SKM-1 (cell line): Measurements from ENCODE around the gene ZNF333.
"Not testable (repeated sequence)": the region's sequence is repeated elsewhere in the genome, so short reads cannot be mapped to it uniquely, and the experiment has no call there.

Source experiments
- DNase-seq: peaks from one replicate; lab custom pipeline; 2025; ENCODE audit not compliant: unreplicated experiment; lab: John Stamatoyannopoulos, UW

Gene ZNF333

DNA sequence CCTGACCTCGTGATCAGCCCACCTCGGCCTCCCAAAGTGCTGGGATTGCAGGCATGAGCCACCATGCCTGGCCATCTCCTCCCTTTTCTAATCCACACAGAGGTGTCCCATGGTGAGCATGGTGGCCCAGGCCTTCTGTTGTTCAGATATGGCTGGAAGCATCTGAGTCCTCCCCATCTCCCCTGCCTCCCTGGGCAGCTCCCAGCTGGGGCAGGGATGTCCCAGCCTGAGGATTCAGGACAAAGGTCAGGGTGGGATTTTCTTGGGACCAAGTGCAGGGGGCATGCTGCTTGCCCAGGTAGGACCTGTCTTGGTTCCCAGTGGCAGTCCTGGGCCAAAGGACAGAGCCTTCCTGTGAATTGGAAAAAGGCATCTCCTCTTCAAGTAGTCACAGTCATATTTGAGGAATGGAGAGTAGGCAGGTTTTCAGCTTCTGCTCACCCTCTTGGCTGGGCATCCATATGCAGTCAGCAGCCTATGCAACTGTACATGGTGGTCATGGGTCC, 77.7 kb downstream of the ZNF333 start:
- DNase-seq = no peak

DNA sequence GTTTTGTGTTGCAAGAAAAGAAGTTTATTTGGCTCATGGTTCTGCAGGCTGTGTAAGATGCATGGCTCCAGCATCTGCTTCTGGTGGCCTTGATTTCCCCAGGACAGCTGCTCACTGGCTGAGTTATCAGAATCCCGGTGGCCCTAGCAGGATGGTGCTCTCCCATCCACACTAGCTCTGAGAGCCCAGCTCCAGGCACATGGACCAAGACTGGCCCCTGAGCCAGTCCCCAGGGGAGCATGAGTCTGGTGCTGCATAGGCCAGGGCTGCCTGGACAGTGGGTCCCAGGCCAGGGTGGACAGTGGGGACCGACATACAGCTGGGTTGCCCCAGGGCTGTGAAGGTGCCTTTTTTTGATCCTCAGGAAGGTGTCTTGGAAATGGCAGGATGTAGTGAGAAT, 78.2 kb downstream of the ZNF333 start:
- DNase-seq = no peak

DNA sequence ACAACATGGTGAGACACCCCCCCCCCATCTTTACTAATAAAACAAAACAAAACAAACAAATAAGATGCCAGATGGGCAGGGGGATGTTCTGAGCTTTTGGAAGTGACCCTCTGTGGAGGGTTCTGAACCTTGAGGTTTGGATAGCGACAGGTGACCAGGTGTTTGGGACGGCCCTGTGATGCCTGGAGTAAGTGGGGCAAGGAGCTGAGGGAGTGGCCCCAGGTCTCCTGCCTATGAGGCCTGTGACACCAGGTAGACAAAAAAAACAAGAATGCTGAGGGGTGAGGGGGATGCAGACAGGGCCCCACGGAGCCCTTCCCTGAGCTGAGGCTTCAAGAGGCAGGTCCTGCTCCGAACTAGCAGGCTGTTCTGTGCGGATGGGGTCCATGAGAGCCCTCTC, 79.4 kb downstream of the ZNF333 start:
- DNase-seq = no peak

DNA sequence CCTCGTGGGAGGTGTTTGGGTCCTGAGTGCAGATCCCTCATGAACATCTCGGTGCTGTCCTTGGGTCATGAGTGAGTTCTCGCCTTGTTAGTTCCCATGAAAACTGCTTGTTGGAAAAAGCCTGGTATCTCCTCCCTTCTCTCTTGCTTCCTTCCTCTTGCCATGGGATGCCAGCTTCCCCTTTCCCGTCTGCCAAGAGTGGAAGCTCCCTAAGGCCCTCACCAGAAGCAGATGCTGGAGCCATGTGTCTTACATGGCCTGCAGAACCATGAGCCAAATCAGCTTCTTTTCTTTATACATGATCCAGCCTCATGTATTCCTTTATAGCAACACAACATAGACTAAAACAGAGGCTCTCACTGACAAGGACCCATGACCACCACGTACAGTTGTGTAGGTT, 80.3 kb downstream of the ZNF333 start:
- no peak for DNase-seq

DNA sequence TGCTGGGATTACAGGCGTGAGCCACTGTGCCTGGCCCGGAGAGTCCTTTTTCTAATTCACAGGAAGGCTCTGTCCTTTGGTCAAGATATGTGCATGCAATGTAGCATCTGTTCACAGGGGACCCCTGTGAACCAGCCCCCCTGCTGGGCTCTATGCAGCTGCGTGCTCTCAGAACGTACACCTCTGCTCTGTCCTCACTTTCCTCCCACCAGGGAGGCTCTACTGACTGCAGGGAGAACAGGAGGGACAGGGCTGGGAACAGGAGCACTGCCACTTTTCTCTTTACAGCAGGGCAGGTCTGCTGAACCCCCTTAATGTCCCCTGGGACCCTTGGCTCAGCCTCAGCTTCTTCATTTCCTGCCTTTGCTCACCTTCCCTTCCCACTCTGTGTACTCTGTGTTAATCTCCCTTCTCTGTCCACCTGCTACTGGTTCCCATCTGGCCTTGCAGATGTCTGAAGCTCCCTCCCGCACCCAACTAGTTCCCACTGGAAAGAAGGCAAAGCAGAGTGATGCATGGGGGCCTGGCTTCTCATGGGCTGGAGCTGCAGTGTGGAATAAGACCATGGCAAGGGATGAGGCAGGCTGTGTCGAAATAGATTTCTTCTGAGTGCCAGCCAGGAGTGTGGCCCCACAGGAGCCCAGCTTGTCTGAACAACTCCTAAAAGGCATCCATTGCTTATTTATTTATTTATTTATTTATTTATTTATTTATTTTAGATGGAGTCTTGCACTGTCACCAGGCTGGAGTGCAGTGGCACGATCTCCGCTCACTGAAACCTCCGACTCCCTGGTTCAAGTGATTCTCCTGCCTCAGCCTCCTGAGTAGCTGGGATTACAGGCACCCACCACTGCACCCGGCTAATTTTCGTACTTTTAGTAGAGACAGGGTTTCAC, 81.3 kb downstream of the ZNF333 start:
- no peak for DNase-seq

DNA sequence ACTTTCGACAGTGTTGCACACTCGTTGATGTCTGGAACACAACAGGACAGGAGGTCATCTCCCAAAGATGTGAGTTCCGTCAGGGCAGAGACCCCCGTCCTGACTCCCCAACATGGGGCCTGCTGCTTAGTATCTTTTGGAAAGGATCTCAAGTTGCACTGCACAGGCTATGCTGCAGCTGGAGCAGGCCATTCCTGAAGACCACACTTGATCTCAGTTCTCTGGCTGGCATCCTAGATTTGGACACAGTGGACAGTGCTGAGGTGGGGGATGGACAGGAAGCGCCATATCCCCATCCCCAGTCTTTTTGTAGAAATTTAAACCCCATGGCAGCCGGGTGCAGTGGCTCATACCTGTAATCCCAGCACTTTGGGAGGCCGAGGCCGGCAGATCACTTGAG, 82.6 kb downstream of the ZNF333 start:
- no peak for DNase-seq

DNA sequence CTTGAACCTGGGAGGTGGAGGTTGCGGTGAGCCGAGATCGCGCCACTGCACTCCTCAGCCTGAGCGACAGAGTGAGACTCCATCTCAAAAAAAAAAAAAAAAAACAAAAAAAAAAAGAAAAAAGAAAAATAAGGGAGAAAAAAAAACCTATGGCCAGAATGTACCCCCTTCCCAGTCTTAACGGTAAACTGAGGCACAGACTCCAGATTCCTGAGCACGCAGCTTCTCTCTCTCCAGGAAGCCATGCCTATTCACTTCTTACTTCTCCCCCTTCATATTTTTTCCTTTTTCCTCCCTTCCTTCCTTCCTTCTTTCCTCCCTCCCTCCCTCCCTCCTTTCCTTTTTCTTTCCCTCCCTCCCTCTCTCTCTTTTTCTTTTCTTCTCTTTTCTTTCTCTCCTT, 83.1 kb downstream of the ZNF333 start:
- DNase-seq = no peak

DNA sequence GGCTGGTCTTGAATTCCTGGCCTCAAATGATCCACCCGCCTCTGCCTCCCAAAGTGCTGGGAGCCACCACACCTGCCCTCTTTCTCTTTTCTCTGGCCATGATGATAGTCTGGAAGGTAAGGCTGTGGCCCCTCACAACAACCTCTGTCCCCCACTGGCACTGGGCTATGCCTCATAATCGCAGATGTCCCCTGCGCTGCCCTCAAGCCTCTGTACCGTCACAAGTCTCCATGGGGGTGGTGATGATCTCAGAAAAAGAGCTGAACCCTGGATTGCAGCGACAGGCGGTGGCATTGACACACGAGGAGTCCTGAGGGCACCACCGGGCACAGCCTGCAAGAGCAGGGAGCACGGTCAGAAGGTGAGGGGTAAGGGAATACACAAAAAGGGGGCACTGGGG, 83.9 kb downstream of the ZNF333 start:
- not testable (repeated sequence) for DNase-seq

DNA sequence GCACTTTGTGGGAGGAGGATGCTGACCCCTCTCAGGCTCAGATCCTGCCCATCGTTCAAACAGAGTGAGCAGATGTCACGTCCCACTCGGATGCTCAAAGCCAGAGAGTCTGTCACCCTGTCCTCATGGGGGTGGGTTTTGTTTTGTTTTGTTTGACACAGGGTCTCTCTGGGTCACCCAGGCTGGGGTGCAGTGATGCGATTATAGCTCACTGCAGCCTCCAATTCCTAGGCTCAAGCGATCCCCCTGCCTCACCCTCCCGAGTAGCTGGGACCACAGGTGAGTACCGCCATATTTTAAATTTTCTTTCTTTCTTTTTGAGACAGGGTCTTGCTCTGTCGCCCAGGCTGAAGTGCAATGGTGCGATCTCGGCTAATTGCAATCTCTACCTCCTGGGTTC, 84.5 kb downstream of the ZNF333 start:
- no peak for DNase-seq

DNA sequence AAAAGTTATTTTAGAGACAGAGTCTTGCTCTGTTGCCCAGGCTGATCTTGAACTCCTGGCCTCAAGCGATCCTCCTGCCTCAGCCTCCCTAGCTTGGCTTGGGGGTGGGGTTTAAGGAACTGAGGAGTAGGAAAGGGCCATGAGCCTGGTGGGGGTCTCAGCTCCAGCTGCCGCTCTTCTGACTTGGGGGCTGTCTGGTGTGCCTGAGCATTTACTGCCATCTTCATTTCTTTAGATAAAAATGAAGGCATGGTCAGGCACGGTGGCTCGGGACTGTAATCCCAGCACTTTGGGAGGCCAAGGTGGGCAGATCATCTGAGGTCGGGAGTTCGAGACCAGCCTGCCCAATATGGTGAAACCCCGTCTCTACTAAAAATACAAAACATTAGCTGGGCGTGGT, 85.5 kb downstream of the ZNF333 start:
- DNase-seq = not testable (repeated sequence)

DNA sequence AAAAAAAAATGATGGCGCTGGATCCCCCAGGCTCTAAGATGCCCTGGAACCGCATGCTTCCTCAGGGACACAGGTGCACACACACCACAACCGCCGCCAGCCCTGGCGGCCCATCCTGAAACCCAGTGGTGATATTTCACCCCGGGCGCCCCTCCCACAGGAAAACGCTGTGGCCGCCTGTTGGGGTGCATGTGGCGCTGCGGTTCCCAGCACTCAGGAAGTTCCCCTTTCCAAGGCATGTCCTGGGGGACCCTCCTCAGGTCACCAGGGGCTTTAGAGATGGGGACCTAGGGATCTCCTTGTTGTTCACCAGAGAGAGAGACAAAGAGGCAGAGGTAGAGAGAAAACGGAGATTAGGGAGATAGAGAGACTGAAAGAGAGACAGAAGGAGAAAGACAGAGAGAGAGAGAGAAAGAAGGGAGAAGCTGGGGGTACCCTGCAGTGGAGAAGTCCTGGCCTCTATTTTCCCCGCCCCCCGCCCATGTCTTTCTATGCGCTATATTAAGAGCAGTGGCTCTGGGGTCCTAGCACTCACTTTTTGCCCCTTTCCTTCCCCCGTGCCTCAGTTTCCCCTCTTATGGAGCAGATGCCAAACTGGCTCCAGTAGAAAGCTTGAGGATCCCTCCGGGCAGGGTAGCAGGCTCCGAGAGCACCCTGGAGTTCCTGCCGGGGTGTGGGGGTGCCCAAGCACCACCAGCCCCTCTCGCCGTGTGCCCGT, 86.2 kb downstream of the ZNF333 start:
- DNase-seq = peak; percentile 38

DNA sequence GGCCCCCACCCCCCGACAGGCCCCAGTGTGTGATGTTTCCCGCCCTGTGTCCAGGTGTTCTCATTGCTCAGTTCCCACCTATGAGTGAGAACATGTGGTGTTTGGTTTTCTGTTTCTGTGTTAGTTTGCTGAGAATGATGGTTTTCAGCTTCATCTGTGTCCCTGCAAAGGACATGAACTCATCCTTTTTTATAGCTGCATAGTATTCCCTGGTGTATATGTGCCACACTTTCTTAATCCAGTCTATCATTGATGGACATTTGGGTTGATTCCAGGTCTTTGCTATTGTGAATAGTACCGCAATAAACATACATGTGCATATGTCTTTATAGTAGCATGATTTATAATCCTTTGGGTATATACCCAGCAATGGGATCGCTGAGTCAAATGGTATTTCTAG, 87.8 kb downstream of the ZNF333 start:
- not testable (repeated sequence) for DNase-seq

DNA sequence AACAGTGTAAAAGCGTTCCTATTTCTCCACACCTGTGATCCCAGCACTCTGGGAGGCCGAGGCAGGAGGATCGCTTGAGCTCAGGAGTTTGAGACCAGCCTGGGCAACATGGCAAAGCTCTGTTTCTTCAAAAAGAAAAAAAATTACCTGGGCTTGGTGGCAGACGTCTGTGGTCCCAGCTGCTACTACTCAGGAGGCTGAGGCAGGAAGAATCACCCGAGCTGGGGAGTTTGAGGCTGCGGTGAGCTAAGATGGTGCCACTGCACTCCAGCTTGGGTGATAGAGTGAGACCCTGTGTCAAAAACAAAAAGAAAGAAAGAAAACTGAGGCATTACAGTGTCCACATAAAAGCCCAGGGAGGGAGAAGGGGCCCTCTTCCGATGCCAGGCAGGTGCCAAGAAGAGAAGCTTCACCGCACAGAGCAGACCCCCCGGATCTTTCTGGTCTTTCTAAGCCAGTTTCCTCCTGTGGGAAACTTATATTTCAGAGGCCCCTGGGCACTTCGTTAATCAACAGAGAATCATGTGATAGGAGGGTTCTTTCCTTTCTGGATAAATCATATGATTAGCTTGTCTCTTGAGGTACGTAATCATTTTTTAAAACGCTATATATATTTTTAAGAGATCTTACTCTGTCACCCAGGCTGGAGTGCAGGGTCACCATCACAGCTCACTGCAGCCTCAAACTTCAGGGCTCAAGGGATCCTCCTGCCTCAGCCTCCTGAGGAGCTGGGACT, 88.4 kb downstream of the ZNF333 start, which contains the start of gene ADGRE2:
TSS of gene ADGRE2 (minus strand) at position 451 of the 736 bp plus-strand sequence. CDS start 1,804 bp downstream, outside the sequence.
- not testable (repeated sequence) for DNase-seq

DNA sequence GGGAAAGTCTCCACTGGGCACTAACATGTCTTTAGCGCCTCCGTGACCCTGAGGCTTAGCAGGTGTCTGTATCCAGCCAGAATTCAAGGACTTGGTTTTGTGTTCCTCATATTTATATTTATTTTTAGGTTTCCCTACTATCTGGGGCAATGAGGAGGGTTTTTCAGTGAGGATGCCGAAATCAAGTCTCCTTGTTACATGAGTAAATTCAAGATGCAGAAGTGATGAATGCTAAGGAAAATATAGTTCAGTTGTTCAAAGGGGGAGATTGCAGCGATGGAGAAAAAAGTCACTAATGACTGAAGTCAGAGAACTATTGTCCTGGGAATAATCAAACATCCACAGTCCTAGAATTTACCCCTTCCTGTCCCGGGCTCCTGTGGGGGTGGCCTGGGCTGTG, 89.3 kb downstream of the ZNF333 start:
- no peak for DNase-seq

DNA sequence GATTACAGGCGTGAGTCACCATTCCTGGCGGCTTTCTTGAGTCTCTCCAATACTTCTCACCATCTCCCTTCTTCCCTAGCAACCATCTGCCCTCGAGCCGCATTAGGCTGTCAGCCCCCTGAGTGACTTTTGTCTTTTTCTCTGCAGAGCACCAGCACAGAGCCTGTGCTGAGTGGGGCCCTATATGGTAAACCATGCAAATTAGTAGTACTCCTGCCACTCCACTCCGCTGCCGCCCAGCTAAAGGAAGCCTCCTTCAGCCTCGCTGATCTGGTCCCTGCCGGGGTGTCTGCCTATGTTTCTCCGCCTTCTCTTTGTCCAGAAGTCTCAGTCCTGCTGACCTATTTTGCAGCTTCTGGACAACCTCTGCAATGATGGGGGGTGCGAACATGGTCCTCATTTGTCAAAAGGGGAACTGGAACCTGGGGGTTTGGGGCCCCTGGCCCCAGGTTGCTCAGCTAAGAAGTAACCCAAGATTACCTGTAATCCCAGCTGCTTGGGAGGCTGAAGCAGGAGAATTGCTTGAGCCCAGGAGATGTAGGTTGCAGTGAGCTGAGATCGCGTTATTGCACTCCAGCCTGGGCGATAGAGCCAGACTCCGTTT, 90.9 kb downstream of the ZNF333 start:
- not testable (repeated sequence) for DNase-seq

DNA sequence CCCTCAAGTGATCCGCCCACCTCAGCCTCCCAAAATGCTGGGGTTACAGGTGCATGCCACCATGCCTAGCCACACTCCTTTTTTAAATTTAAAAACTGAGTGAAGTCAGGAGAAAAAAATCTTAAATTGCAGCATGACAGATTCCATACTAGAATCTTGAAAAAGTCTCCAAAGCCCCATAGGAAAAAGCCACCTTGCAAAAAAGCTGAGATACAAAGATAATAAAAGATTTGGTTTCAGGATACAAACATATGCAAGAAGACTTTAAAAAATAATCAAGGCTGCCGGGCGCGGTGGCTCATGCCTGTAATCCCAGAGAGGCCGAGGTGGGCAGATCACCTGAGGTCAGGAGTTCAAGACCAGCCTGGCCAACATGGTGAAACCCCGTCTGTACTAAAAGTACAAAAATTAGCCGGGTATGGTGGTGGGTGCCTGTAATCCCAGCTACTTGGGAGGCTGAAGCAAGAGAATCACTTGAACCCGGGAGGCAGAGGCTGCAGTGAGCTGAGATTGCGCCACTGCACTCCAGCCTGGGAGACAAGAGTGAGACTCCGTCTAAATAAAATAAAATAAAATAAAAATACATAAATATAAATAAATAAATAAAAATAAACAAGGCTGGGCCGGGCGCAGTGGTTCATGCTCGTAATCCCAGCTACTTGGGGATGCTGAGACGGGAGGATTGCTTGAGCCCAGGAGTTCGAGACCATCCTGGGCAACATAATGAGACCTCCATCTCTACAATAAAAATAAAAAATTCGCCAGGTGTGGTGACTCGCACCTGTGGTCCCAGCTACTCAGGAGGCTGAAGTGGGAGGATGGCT, 92.1 kb downstream of the ZNF333 start:
- DNase-seq = not testable (repeated sequence)

DNA sequence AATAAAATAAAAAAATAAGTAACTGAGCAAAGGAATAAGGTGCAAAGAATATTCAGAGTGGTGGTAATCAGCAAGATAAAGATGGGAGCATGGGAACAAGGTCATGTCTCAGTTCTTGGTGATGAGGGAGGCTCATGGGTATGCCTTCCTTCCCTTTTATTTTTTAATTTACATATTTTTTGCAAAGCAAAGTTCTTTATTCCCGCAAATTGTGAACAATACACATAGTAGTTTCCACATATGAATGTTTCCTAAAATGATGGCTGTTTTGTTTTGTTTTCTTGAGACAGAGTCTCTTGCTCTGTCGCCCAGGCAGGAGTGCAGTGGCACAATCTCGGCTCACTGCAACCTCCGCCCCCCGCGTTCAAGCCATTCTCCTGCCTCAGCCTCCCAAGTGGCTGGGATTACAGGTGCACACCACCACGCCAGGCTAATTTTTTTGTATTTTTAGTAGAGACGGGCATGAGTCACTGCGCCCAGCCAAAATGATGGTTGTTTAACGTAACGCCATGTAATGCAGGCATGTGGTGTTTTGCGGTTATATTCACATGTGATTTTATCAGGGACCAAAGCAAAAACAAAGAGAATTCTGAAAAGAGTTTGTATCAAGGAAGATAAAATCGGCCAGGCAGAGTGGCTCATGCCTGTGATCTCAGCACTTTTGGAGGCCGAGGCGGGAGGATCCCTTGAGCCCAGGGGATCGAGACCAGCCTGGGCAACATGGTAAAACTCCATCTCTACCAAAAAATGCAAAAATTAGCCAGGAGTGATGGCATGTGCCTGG, 93.0 kb downstream of the ZNF333 start:
- no peak for DNase-seq
